Measurements from ENCODE around the gene ITPR3. TPM values are rescaled to one million over a fixed set of nuclear protein-coding genes. Genes with fewer than 3 reads are reported as not detected.
A peak's percentile ranks its signal among the peaks of the same experiment; 100 is the strongest.

ITPR3 gene
- polyA plus RNA-seq, 3 donors from 2014 or later = 0.02 to 7.2 (median 1.1) TPM

- Mint-ChIP-seq H3K27me3 (ENCODE audit: low read depth in 3 of 3) (peaks cover 0 to 4% (median 2%) of the 10 kb centered on the region in 3 donors), H3K4me1 (peaks cover 0 to 3% of the 10 kb centered on the region in 2 donors), H3K9me3 (no peaks in the 10 kb centered on the region), H3K36me3 (peaks cover 13 to 33% (median 19%) of the 10 kb centered on the region in 3 donors), H3K4me3 (no peak overlapping the region), H3K27ac (peak overlapping the region in 5 of 6 donors; percentile 5 to 73 (median 59))
- DNase-seq = no peak
Observed at GRCh38 chr6:33686225-33686924, 65.3 kb downstream of the ITPR3 start.

GRCh38 chr6:33686981-33687975, 66.2 kb downstream of the ITPR3 start:
- Mint-ChIP-seq H3K27me3 (ENCODE audit: low read depth in 3 of 3) (peaks cover 0 to 4% (median 2%) of the 10 kb centered on the region in 3 donors), H3K4me1 (peaks cover 3 to 9% of the 10 kb centered on the region in 2 donors), H3K4me3 (no peak overlapping the region), H3K27ac (peak overlapping the region in 1 of 6 donors; percentile 55), H3K36me3 (peaks cover 13 to 30% (median 18%) of the 10 kb centered on the region in 3 donors), H3K9me3 (no peaks in the 10 kb centered on the region)
- DNase-seq = no peak

- Mint-ChIP-seq H3K27me3 (ENCODE audit: low read depth in 3 of 3) (peaks cover 2 to 4% (median 2%) of the 10 kb centered on the region in 3 donors), H3K4me3 (no peak overlapping the region), H3K36me3 (peaks cover 18 to 32% (median 24%) of the 10 kb centered on the region in 3 donors), H3K27ac (no peak overlapping the region), H3K4me1 (peaks cover 10 to 17% of the 10 kb centered on the region in 2 donors), H3K9me3 (no peaks in the 10 kb centered on the region)
- DNase-seq = no peak
Observed at GRCh38 chr6:33688006-33688405, 66.9 kb downstream of the ITPR3 start.

- H3K4me3 Mint-ChIP-seq = no peak overlapping the region
- H3K4me1 Mint-ChIP-seq = peaks cover 16 to 23% of the 10 kb centered on the region in 2 donors
- peaks cover 18 to 32% (median 24%) of the 10 kb centered on the region in 3 donors for H3K36me3 Mint-ChIP-seq
- H3K27ac Mint-ChIP-seq = peak overlapping the region in 2 of 6 donors; percentile 35 to 59
- DNase-seq = no peak
- H3K27me3 Mint-ChIP-seq (ENCODE audit: low read depth in 3 of 3) = peaks cover 2 to 4% (median 2%) of the 10 kb centered on the region in 3 donors
- H3K9me3 Mint-ChIP-seq = no peaks in the 10 kb centered on the region
Observed at GRCh38 chr6:33688451-33689147, 67.5 kb downstream of the ITPR3 start.

GRCh38 chr6:33689148-33689494, 68.0 kb downstream of the ITPR3 start:
- Mint-ChIP-seq H3K36me3 (peaks cover 21 to 35% (median 24%) of the 10 kb centered on the region in 3 donors), H3K27ac (peak overlapping the region in 4 of 6 donors; percentile 59 to 97 (median 70)), H3K4me3 (no peak overlapping the region), H3K4me1 (peaks cover 21 to 28% of the 10 kb centered on the region in 2 donors), H3K9me3 (no peaks in the 10 kb centered on the region), H3K27me3 (ENCODE audit: low read depth in 3 of 3) (peaks cover 2 to 6% (median 2%) of the 10 kb centered on the region in 3 donors)
- no peak for DNase-seq

- Mint-ChIP-seq H3K27me3 (ENCODE audit: low read depth in 3 of 3) (peaks cover 2 to 9% (median 7%) of the 10 kb centered on the region in 3 donors), H3K9me3 (no peaks in the 10 kb centered on the region), H3K4me3 (no peak overlapping the region), H3K36me3 (peaks cover 24 to 37% (median 25%) of the 10 kb centered on the region in 3 donors), H3K27ac (peak overlapping the region; percentile 63 to 97 (median 71)), H3K4me1 (peaks cover 29 to 35% of the 10 kb centered on the region in 2 donors)
- no peak for DNase-seq
Observed at GRCh38 chr6:33689879-33690278, 68.8 kb downstream of the ITPR3 start.

- H3K4me1 Mint-ChIP-seq = peaks cover 32 to 42% of the 10 kb centered on the region in 2 donors
- DNase-seq = no peak
- H3K4me3 Mint-ChIP-seq = no peak overlapping the region
- H3K36me3 Mint-ChIP-seq = peaks cover 24 to 34% (median 25%) of the 10 kb centered on the region in 3 donors
- peaks cover 2 to 9% (median 7%) of the 10 kb centered on the region in 3 donors for H3K27me3 Mint-ChIP-seq (ENCODE audit: low read depth in 3 of 3)
- no peaks in the 10 kb centered on the region for H3K9me3 Mint-ChIP-seq
- peak overlapping the region; percentile 68 to 98 (median 97) for H3K27ac Mint-ChIP-seq
Observed at GRCh38 chr6:33690766-33691165, 69.6 kb downstream of the ITPR3 start.

- H3K36me3 Mint-ChIP-seq = peaks cover 20 to 35% (median 22%) of the 10 kb centered on the region in 3 donors
- H3K4me3 Mint-ChIP-seq = no peak overlapping the region
- no peaks in the 10 kb centered on the region for H3K9me3 Mint-ChIP-seq
- H3K27me3 Mint-ChIP-seq (ENCODE audit: low read depth in 3 of 3) = peaks cover 2 to 9% (median 7%) of the 10 kb centered on the region in 3 donors
- peaks cover 40 to 49% of the 10 kb centered on the region in 2 donors for H3K4me1 Mint-ChIP-seq
- DNase-seq = no peak
- peak overlapping the region; percentile 97 to 98 (median 97) for H3K27ac Mint-ChIP-seq
Observed at GRCh38 chr6:33691456-33692077, 70.4 kb downstream of the ITPR3 start.

GRCh38 chr6:33692078-33692759, 71.1 kb downstream of the ITPR3 start:
- no peak for DNase-seq
- peak overlapping the region; percentile 97 to 98 (median 97) for H3K27ac Mint-ChIP-seq
- peaks cover 0 to 9% (median 4%) of the 10 kb centered on the region in 3 donors for H3K27me3 Mint-ChIP-seq (ENCODE audit: low read depth in 3 of 3)
- peak overlapping the region; percentile 22 to 73 (median 63) for H3K4me3 Mint-ChIP-seq
- H3K9me3 Mint-ChIP-seq = no peaks in the 10 kb centered on the region
- peaks cover 20 to 33% (median 20%) of the 10 kb centered on the region in 3 donors for H3K36me3 Mint-ChIP-seq
- peaks cover 45 to 55% of the 10 kb centered on the region in 2 donors for H3K4me1 Mint-ChIP-seq

- DNase-seq = peak; percentile 86 to 87 (median 86)
- Mint-ChIP-seq H3K4me3 (peak overlapping the region; percentile 22 to 73 (median 63)), H3K27me3 (ENCODE audit: low read depth in 3 of 3) (peaks cover 0 to 9% (median 4%) of the 10 kb centered on the region in 3 donors), H3K9me3 (no peaks in the 10 kb centered on the region), H3K36me3 (peaks cover 20 to 36% (median 24%) of the 10 kb centered on the region in 3 donors), H3K27ac (peak overlapping the region; percentile 97 to 98 (median 97)), H3K4me1 (peaks cover 51 to 59% of the 10 kb centered on the region in 2 donors)
Observed at GRCh38 chr6:33692760-33693158, 71.6 kb downstream of the ITPR3 start.

- H3K27ac Mint-ChIP-seq = peak overlapping the region; percentile 97 to 98 (median 97)
- H3K4me3 Mint-ChIP-seq = peak overlapping the region; percentile 28 to 78 (median 70)
- peaks cover 0 to 9% (median 4%) of the 10 kb centered on the region in 3 donors for H3K27me3 Mint-ChIP-seq (ENCODE audit: low read depth in 3 of 3)
- H3K36me3 Mint-ChIP-seq = peaks cover 20 to 36% (median 24%) of the 10 kb centered on the region in 3 donors
- H3K4me1 Mint-ChIP-seq = peaks cover 52 to 59% of the 10 kb centered on the region in 2 donors
- DNase-seq = no peak
- H3K9me3 Mint-ChIP-seq = no peaks in the 10 kb centered on the region
Observed at GRCh38 chr6:33693186-33694105, 72.3 kb downstream of the ITPR3 start.

Data from immature natural killer cell (primary cell).